Stimulated activated CD4-positive, alpha-beta T cell treated with anti-CD3 and anti-CD28 coated beads, Interleukin-2, amount 100 ng/mL, for 24 hours (primary cell): Measurements from ENCODE around the gene LRMDA.

Experiments used
- DNase-seq, 2 donors: peaks; one replicate each; pipeline ENCODE4 v3.0.0-alpha.2; 2020

Gene LRMDA

GRCh38 chr10:75449382-75450074, 18.1 kb downstream of the LRMDA start:
- no peak for DNase-seq

DNA sequence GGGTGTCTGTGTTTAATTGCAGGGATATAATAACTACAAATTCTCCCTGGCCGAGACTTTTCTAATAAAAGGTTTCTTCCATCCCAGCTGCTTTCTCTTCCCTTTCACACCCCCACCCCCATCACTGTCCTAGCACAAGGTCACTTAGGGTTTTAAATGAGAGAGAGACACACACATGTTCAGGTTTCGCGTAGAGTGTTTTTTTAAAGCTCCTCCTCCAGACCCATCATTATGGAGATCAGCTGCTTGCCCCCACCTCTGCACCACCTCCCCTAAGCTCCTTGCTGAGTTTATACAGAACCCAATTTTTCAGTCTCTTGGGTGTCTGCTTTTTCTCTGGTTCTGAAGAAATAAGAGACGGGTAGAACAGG, 18.6 kb downstream of the LRMDA start:
- no peak for DNase-seq

DNA sequence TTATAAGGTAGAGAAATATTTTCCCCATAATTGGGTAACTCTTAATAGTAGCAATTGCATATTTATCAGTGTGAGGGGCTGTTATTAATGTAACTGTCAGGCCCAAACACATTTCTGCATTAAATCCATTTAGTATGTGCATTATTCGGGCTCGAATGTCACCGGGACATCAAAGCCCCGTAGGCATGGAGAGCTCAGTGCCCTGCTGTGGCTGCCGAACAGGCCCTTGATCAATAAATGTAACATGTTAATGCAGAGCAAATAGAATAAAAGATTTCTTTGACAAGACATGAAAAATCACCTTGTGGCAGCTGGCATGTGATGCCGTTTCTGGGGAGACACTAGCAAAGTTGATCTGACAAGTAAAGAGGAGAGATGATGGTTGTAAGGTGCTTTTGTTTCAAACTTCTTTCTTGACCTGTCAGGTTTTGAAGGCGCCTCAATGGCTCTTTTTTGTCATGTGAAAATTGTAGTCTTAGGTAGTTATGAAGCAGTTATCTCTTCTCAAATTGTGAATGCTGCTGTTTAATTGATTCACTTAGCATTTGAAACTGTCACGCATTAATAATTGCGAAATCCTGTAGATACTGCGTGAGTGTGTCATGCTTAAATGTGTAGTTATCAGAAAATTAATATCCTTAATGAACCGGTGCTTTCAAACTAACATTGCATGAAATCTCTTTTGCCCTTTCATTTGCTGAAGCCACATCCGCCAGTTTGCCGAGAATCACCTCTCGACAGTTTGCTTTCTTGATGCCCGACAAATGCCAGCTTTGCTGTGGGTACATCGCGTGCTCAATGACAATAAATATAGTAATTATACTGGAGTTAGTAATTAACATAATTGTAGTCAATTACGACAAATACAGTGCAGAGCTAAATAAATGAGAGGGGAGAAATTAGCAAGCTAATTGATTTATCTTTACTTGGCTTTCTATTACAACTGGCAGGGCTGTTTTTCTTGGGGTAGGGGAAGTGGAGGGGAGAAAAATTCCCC, 19.5 kb downstream of the LRMDA start:
- no peak for DNase-seq

DNA sequence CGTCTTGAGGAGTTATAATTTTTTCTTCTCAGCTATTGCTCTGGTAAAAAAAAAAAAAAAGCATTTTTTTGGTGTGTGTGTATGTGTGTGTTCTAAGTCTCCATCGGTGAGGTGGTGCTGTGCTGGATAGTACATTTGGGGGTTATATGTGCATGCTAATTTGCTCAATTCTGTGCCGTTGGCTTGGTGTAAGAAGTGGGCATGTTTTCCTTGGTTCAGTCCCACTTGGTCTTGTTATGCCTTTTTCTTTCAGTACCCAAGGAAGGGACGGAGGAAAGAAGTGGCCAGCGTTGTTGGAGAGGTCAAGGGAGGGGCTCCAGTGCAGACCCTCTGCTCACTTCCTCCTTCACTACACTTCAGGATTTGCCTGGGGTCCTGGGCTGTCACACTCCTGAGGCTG, 20.4 kb downstream of the LRMDA start:
- DNase-seq = no peak

DNA sequence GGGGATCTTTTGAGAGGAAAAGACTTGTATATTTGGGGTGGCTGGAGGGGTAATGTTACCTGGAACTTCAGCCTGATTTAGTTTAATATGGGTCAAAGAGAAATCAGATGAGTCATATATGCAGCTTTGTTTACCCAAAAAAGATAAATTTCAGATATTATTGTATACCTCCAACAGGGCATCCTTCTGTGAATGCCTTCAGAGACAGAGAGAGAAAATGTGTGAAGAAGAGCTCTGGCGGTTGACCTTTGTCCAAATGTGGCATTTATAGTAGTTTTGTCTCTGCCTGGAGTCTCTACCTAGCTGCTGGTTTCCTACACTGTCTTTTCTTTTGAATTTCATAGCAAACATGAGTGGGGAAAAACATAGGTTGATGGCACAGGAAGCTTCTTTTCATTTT, 21.6 kb downstream of the LRMDA start:
- DNase-seq = no peak

DNA sequence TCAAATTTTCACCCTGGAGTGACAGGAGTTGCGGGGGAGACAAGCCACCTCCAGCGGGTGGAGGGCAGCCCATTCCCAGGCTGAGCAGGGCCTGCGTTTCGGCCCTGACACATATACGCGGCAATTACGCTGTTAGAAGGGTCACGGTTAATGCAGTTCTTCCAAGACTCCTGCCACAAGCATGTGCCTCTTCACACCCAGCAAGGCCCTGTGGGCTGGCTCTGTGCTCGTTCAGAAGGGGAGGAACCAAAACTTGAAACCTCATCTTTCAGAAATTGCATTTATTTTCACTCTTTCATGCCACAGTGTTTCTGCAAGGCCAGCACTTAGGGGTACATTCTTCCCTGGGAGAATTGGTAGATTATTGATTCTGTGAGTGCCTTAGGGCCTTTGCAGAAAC, 24.7 kb downstream of the LRMDA start:
- DNase-seq = no peak

DNA sequence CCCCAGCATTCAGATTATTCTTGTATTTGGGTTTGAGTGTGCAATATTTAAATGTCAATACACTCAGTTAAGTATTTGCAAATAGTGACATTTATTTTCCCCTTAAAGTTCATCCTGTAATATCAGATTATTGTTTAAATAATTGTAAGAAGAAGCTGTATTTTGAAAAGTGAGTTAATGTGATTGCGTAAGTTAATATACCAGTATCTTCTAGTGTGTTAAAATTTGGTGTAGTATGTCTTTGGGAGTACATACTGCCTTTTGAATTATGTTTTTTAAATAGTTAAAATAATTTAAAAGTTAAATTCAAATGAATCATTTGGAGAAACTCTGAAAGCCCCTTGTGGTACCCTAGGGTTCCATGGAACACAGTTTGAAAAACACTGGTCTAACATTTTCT, 28.6 kb downstream of the LRMDA start:
- no peak for DNase-seq

DNA sequence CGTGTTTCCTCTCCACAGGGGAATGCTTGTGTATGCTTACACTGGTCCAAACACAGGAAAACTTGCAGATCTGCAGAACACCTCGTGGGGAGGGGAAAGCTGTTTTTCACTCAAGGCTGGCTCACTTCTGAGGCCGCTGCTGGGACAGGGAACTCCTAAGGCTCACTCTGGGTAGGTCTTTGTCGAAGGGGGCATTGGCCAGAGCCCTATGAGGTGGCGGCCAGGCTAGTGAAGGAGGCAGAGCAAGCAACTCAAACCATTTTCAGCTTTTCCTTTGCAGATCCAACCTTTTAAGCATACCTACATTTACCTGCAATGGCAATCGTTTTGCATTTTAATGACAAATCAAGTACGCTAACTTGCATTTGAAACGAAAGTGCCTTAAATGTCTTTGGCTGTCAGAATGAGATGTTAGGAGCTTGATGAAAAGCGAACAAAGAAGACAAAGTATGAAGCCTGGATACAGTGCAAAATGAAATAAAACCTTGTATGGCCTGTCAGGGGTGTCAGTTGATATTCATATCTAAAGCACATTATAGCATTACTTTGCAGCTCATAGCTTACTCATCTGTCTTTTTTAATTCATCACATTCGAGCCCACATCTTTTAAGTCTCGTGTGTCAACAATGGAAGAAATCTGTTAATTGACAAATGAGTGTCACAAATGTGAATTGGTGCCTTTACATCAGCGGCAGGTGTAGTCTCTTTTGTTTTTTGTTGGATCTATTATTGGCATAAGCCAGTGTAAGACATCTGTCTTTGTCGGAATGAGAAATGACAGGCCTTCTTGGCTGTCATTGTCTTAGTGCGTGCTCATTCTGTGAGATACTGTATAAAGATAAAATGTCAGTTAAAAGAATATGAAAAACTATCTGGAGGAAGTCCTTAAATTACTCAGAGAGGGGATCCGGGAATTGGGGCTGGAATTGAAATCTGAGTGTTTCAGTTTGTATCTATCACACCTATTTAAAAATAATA, 30.5 kb downstream of the LRMDA start:
- peak in 1 of 2 donors; percentile 11 for DNase-seq

DNA sequence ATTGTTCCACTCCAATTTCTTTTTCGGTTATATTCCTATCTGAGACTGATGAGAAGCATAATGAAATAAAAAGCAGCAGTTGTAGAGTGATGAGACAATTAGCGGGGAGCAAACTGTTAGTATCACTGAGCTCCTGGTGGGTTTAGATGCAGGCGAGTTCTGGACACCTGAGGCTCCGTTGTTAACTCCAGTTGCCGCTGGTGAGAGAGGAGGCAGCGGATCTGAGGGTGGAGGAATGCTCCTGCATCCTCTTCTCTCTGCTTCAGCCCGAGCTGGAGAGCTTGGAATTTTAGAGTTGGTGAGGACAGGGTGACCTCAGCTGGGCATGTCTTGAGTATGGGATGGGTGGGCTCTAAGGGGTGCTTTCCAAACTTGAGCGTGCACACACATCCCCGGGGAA, 31.4 kb downstream of the LRMDA start:
- peak in 1 of 2 donors; percentile 1 for DNase-seq

GRCh38 chr10:75464478-75465449, 33.3 kb downstream of the LRMDA start:
- no peak for DNase-seq

DNA sequence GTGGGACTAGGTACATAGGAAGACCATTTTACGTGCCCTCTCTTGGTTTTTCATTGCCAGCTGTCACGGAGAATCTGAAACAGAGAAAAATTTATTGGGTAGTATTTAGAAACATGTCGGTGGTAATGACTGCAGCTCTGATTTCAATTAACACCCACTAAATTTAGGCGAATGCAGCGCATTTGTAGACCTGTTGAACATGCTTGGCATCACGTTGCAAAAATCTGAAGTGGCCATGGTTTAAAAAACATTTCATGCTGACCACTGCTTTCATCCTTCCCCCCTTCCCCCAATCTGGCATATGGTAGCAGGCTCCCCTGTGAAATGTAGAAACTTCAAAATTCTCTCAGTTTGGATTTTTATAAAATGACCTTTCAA, 34.0 kb downstream of the LRMDA start:
- DNase-seq = no peak

- no peak for DNase-seq
These were observed 34.6 kb downstream of the LRMDA start for GRCh38 chr10:75466001-75466400.

GRCh38 chr10:75466886-75467285, 35.5 kb downstream of the LRMDA start:
- DNase-seq = no peak

GRCh38 chr10:75468612-75469005, 37.2 kb downstream of the LRMDA start:
- DNase-seq = no peak

DNA sequence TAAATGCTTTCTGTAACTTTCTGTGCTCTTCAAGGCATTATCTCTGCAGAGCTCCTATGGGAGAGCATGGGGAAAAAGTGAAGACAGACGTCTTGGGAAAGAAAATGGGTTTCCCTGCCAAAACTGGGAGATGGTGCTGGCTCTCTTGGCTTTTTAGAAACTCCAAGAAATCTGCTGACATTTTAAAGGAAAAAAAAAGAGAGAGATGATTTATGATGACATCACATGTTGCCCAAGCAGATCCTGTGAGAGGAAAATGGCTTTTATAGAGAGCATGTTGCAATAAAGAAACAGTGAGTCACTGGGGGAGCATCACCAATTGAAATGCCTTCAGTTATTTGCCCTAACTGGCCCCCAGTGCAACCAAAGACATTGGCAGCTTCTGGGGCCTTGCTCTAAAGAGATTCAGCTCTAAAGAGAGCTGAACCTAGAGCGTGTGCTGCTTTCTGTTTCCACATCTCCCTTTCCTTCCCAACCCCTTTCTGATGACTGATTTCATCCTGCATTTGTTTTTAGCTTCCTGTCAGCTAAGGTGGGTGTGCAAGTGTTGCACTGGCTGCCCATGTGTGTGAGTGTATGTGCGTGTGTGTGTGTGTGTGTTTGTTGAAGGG, 37.7 kb downstream of the LRMDA start:
- no peak for DNase-seq

- no peak for DNase-seq
These were observed 39.5 kb downstream of the LRMDA start for GRCh38 chr10:75470901-75471300.

DNA sequence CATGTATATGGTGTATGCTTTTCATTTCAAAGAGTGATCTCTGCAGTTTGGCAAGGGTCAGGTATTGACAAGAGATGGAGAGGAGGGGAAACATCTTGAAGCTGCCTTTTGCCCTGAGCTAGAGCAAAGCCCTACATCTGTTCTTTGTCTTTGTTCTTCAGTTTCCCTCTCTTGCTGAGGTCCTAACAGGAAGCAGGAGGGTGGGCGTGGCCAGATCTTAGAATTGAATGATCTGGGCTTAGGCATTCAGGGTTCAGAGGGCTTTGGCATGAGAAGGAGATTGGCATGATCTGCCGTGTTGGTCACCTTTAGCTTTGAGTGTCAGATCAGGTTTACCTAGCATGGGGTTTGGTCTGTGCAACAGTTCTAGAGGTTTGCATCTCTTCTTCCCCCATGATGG, 41.3 kb downstream of the LRMDA start:
- DNase-seq = no peak

DNA sequence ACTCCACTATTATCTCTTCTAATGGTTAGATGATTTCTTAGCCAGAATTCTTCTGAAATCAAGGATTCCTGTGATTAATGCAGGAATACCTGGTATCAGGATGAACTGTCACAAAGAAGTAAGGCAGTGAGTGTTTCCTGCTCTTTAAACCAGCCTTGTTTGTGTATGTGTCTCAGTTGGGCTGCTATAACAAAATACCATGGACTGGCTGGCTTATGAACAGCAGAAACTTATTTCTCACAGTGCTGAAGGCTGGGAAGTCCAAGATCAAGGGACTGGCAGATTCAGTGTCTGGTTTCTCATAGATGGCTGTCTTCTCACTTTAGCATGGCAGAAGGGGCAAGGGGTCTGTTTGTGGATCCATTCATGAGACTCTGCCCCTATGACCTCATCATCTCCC, 42.7 kb downstream of the LRMDA start:
- no peak for DNase-seq

DNA sequence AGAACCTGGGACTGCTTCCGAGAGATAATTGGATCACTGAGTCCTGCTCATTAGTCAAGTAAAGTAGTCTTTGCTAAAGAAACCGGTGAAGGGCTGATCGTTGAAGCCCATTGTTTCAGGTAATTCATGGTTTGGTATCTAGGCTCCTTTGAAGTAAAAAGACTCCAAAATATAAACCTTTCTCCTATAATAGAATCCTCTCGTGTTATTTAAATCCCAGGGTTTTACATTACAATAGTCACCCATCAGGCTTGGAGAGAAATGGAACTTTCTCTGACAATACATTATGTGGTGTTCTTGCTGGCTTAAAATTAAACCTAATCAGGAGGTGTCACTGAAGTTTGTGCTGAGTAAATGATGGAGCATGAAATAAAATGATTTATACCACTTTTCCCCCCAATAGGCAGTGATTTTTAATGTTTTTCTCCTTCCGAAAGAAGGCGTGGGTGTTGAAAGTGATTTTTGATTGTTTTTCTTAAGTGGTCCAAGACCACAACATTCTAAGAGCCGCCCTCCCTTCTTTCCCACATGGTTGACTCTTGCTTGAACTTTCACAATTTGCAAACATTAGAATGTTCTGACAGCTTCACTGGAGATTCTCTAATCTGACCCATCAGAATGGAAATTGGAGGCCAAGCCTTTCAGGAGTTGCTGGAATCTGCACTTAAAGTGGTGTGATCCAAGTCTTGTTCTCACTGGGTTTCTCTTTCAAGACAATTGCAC, 44.2 kb downstream of the LRMDA start:
- DNase-seq = no peak

- DNase-seq = no peak
These were observed 45.1 kb downstream of the LRMDA start for GRCh38 chr10:75476569-75476968.

GRCh38 chr10:75476985-75477384, 45.6 kb downstream of the LRMDA start:
- no peak for DNase-seq
